ENCODE measurements around the gene DAG1. TPM values are rescaled to one million over a fixed set of nuclear protein-coding genes. Genes with fewer than 3 reads are reported as not detected.
"Not testable (repeated sequence)": the region's sequence is repeated elsewhere in the genome, so short reads cannot be mapped to it uniquely, and the experiment has no call there.

The DAG1 gene
- total RNA-seq, 1 donor from 2014 or later = 23.6 TPM

GRCh38 chr3:49470714-49471420, 800 bp downstream of the DAG1 start:
- no peak for DNase-seq (ENCODE audit: low spot score)

- DNase-seq (ENCODE audit: low spot score) = no peak
These were observed 1.9 kb downstream of the DAG1 start for GRCh38 chr3:49471856-49472495.

GRCh38 chr3:49476563-49476962, 6.5 kb downstream of the DAG1 start:
- DNase-seq (ENCODE audit: low spot score) = no peak

GRCh38 chr3:49482766-49483165, 12.7 kb downstream of the DAG1 start:
- DNase-seq (ENCODE audit: low spot score) = no peak

GRCh38 chr3:49484471-49484870, 14.4 kb downstream of the DAG1 start:
- DNase-seq (ENCODE audit: low spot score) = no peak

- no peak for DNase-seq (ENCODE audit: low spot score)
These were observed 19.2 kb downstream of the DAG1 start for GRCh38 chr3:49489247-49489646.

- no peak for DNase-seq (ENCODE audit: low spot score)
These were observed 22.9 kb downstream of the DAG1 start for GRCh38 chr3:49492969-49493368.

GRCh38 chr3:49493901-49494300, 23.8 kb downstream of the DAG1 start:
- no peak for DNase-seq (ENCODE audit: low spot score)

GRCh38 chr3:49495023-49495422, 25.0 kb downstream of the DAG1 start:
- DNase-seq (ENCODE audit: low spot score) = no peak

GRCh38 chr3:49496845-49497244, 26.8 kb downstream of the DAG1 start:
- not testable (repeated sequence) for DNase-seq (ENCODE audit: low spot score)

GRCh38 chr3:49497606-49498005, 27.5 kb downstream of the DAG1 start:
- no peak for DNase-seq (ENCODE audit: low spot score)

GRCh38 chr3:49498239-49498638, 28.2 kb downstream of the DAG1 start:
- DNase-seq (ENCODE audit: low spot score) = no peak

GRCh38 chr3:49498648-49499047, 28.6 kb downstream of the DAG1 start:
- DNase-seq (ENCODE audit: low spot score) = no peak

- DNase-seq (ENCODE audit: low spot score) = no peak
These were observed 30.2 kb downstream of the DAG1 start for GRCh38 chr3:49500205-49500731.

GRCh38 chr3:49500732-49501609, 30.9 kb downstream of the DAG1 start:
- DNase-seq (ENCODE audit: low spot score) = peak; percentile 97

GRCh38 chr3:49501842-49502241, 31.8 kb downstream of the DAG1 start:
- DNase-seq (ENCODE audit: low spot score) = no peak

GRCh38 chr3:49506906-49507305, 36.8 kb downstream of the DAG1 start:
- DNase-seq (ENCODE audit: low spot score) = peak; percentile 56

- no peak for DNase-seq (ENCODE audit: low spot score)
These were observed 39.0 kb downstream of the DAG1 start for GRCh38 chr3:49509028-49509561.

- DNase-seq (ENCODE audit: low spot score) = peak; percentile 85
These were observed 41.6 kb downstream of the DAG1 start for GRCh38 chr3:49511639-49512038.

GRCh38 chr3:49512781-49513355, 42.8 kb downstream of the DAG1 start:
- peak; percentile 49 for DNase-seq (ENCODE audit: low spot score)

- DNase-seq (ENCODE audit: low spot score) = peak; percentile 89
These were observed 43.5 kb downstream of the DAG1 start for GRCh38 chr3:49513494-49514124.
